MCF 10A (cell line): ENCODE results near the gene EHD4. TPM values are rescaled to one million over a fixed set of nuclear protein-coding genes. Genes with fewer than 3 reads are reported as not detected.

Experiments
- BruUV-seq: library from RNA; stranded (reverse); fragments of 400-500 nt; replicated peaks from 2 replicates; lab custom pipeline; 2021; lab: Mats Ljungman, UMichigan
- CTCF ChIA-PET: fragments of 300-600 bp; sonication (Branson Sonifier 250); formaldehyde crosslinking; extraction: SDS; loops from one replicate; lab custom pipeline; 2021; ENCODE audit warnings: antibody characterized with exemption, inconsistent platforms; lab: Yijun Ruan, JAX
- POLR2A ChIA-PET: fragments of 300-600, 350-650 bp; sonication (Branson Sonifier 250); formaldehyde crosslinking; extraction: SDS; loops from one replicate; lab custom pipeline; 2020; ENCODE audit warnings: antibody characterized with exemption, inconsistent platforms; lab: Yijun Ruan, JAX
- DNase-seq: peaks from one replicate; pipeline ENCODE4 v3.0.0-alpha.2; 2018; ENCODE audit not compliant: unreplicated experiment
- H3K27ac Mint-ChIP-seq: one replicate; pipeline ENCODE4 v1.8.0; 2022; ENCODE audit warnings: mild to moderate bottlenecking, low read depth, mixed read lengths; ENCODE audit not compliant: unreplicated experiment
- H3K27me3 Mint-ChIP-seq: one replicate; pipeline ENCODE4 v1.8.0; 2022; ENCODE audit warnings: mixed read lengths; ENCODE audit not compliant: insufficient read depth, unreplicated experiment
- H3K36me3 Mint-ChIP-seq: one replicate; pipeline ENCODE4 v1.8.0; 2022; ENCODE audit warnings: mild to moderate bottlenecking, moderate library complexity, mixed read lengths; ENCODE audit not compliant: insufficient read depth, unreplicated experiment
- H3K4me1 Mint-ChIP-seq: one replicate; pipeline ENCODE4 v1.8.0; 2022; ENCODE audit warnings: mixed read lengths; ENCODE audit not compliant: insufficient read depth, unreplicated experiment
- H3K4me3 Mint-ChIP-seq: one replicate; pipeline ENCODE4 v1.8.0; 2022; ENCODE audit warnings: mild to moderate bottlenecking, moderate library complexity, mixed read lengths; ENCODE audit not compliant: unreplicated experiment
- H3K9me3 Mint-ChIP-seq: one replicate; pipeline ENCODE4 v1.8.0; 2022; ENCODE audit warnings: mixed read lengths; ENCODE audit not compliant: unreplicated experiment
- CTCF ChIP-seq: fragments of 200-600 bp; IDR thresholded peaks from one replicate; pipeline ENCODE4 v1.8.0; 2022; ENCODE audit warnings: antibody characterized with exemption, mild to moderate bottlenecking; ENCODE audit not compliant: unreplicated experiment
- intact Hi-C: fragments of 100-400 bp; cut with micrococcal nuclease; formaldehyde crosslinking; loops from 2 replicates; pipeline ENCODE4 v1.14.1; 2022
- total RNA-seq: library from RNA; stranded (reverse); gene quantifications from 2 replicates; pipeline ENCODE4 v1.2.3, GENCODE V29; 2022

The EHD4 gene
- total RNA-seq, 1 experiment from 2014 or later, result 27.1 TPM

GRCh38 chr15:41983621-41984571, 11.5 kb upstream of the EHD4 start:
- DNase-seq, result no peak
- Mint-ChIP-seq H3K27ac (no peak overlapping the region), H3K9me3 (no peaks in the 10 kb centered on the region), H3K4me3 (no peak overlapping the region), H3K4me1 (peaks cover 6% of the 10 kb centered on the region), H3K27me3 (no peaks in the 10 kb centered on the region), H3K36me3 (no peaks in the 10 kb centered on the region)
- ChIA-PET CTCF (interaction anchor here (0.5 to 9.5 kb wide), 7 partner anchors 9 to 101 kb away, joined by 3 to 159 read pairs (median 3); partner anchors contain the start of gene EHD4), POLR2A (interaction anchor here (1.5 kb wide), 1 partner anchor 48 kb away, joined by 3 read pairs; no protein-coding TSS in a partner anchor)
- intact Hi-C loops, result no loop called here
- TF ChIP-seq CTCF, result no peak
- no TSS peak for BruUV-seq

GRCh38 chr15:41983221-41983620, 10.9 kb upstream of the EHD4 start:
- CTCF ChIA-PET, result interaction anchor here (0.6 to 9.5 kb wide), 3 partner anchors 57 to 80 kb away, joined by 3 to 159 read pairs (median 4); no protein-coding TSS in a partner anchor
- intact Hi-C loops, result no loop called here
- Mint-ChIP-seq H3K4me3 (no peak overlapping the region), H3K4me1 (peaks cover 6% of the 10 kb centered on the region), H3K36me3 (no peaks in the 10 kb centered on the region), H3K9me3 (no peaks in the 10 kb centered on the region), H3K27me3 (no peaks in the 10 kb centered on the region), H3K27ac (no peak overlapping the region)
- no peak for TF ChIP-seq CTCF
- POLR2A ChIA-PET, result interaction anchor here (1.5 kb wide), 1 partner anchor 47 kb away, joined by 3 read pairs; no protein-coding TSS in a partner anchor
- no TSS peak for BruUV-seq
- no peak for DNase-seq

GRCh38 chr15:41982133-41982930, 10.0 kb upstream of the EHD4 start:
- no TSS peak for BruUV-seq
- no peak overlapping the region for H3K4me3 Mint-ChIP-seq
- TF ChIP-seq CTCF, result no peak
- ChIA-PET CTCF (interaction anchor here (0.6 to 9.5 kb wide), 6 partner anchors 7 to 102 kb away, joined by 3 to 159 read pairs (median 6); partner anchors contain the start of gene EHD4), POLR2A (no interaction called here)
- H3K27me3 Mint-ChIP-seq, result no peaks in the 10 kb centered on the region
- intact Hi-C loops, result no loop called here
- peaks cover 6% of the 10 kb centered on the region for H3K4me1 Mint-ChIP-seq
- H3K36me3 Mint-ChIP-seq, result no peaks in the 10 kb centered on the region
- no peak for DNase-seq
- no peak overlapping the region for H3K27ac Mint-ChIP-seq
- H3K9me3 Mint-ChIP-seq, result no peaks in the 10 kb centered on the region
